Stimulated activated naive CD4-positive, alpha-beta T cell (primary cell): Measurements from ENCODE around the gene DCPS.
"Not testable (repeated sequence)": the region's sequence is repeated elsewhere in the genome, so short reads cannot be mapped to it uniquely, and the experiment has no call there.

ENCODE experiments used
- DNase-seq, 6 experiments: peaks; one replicate each; lab custom pipeline; 2025; lab: John Stamatoyannopoulos, UW

Gene DCPS

GRCh38 chr11:126384449-126385070, 80.7 kb downstream of the DCPS start:
- DNase-seq, result no peak

- DNase-seq, result no peak
Observed at GRCh38 chr11:126385991-126386728, 82.3 kb downstream of the DCPS start.

- not testable (repeated sequence) for DNase-seq
Observed at GRCh38 chr11:126386729-126387071, 82.8 kb downstream of the DCPS start.

GRCh38 chr11:126387857-126388256, 84.0 kb downstream of the DCPS start:
- DNase-seq, result no peak

- DNase-seq, result no peak
Observed at GRCh38 chr11:126390272-126390867, 86.5 kb downstream of the DCPS start.

- no peak for DNase-seq
Observed at GRCh38 chr11:126391286-126391954, 87.6 kb downstream of the DCPS start.

GRCh38 chr11:126391970-126392632, 88.2 kb downstream of the DCPS start:
- DNase-seq, result no peak

GRCh38 chr11:126392633-126393013, 88.8 kb downstream of the DCPS start:
- DNase-seq, result no peak

- no peak for DNase-seq
Observed at GRCh38 chr11:126393143-126393542, 89.3 kb downstream of the DCPS start.

- DNase-seq, result no peak
Observed at GRCh38 chr11:126394036-126394435, 90.2 kb downstream of the DCPS start.

GRCh38 chr11:126394634-126395072, 90.8 kb downstream of the DCPS start:
- not testable (repeated sequence) for DNase-seq
